ENCODE data around the gene MAPK14. TPM values are rescaled to one million over a fixed set of nuclear protein-coding genes. Genes with fewer than 3 reads are reported as not detected.

MAPK14 gene
- total and polyA plus RNA-seq, 2 donors (not counting 3 experiments of a cell fraction or from before 2014, with no cell fraction given): 33.3 to 54.1 TPM

GRCh38 chr6:36066817-36067216, 39.2 kb downstream of the MAPK14 start:
- no peak for FAIRE-seq
- no peak for DNase-seq (ENCODE audit: low read depth, low spot score)
- ChIA-PET CTCF (interaction anchor here (1.1 to 3.0 kb wide), 3 partner anchors 10 to 38 kb away, joined by 3 to 9 read pairs (median 4); no protein-coding TSS in a partner anchor), POLR2A (no interaction called here)
- no peaks in the 10 kb centered on the region for H3K9me3 ChIP-seq (replicated peaks; ENCODE audit: control insufficient read depth, insufficient read depth, low read length)
- H3K4me1 ChIP-seq (ENCODE audit: control insufficient read depth, extremely low read depth, insufficient read depth, low read length): peaks cover 4% of the 10 kb centered on the region
- H3K36me3 ChIP-seq (ENCODE audit: control insufficient read depth in 2 of 2, extremely low read depth in 1 of 2, insufficient read depth in 2 of 2, low read length in 2 of 2): no peaks in the 10 kb centered on the region
- no TSS peak for BruUV-seq (replicated peaks)
- dilution Hi-C loops (cut with MboI; ENCODE audit: extremely low pct_ligation_motif_present, low sequenced_read_pairs) (no loop called here), intact Hi-C loops (cut with micrococcal nuclease) (no loop called here)
- H3K27ac ChIP-seq (ENCODE audit: insufficient read depth, low read depth, low read length): no peak overlapping the region
- H3K27me3 ChIP-seq (ENCODE audit: control insufficient read depth in 2 of 2, insufficient read depth in 2 of 2, low read length in 2 of 2): no peaks in the 10 kb centered on the region
- H3K9ac ChIP-seq (replicated peaks; ENCODE audit: extremely low read depth, insufficient read depth, low read length): no peak overlapping the region
- peaks cover 7% of the 10 kb centered on the region for H4K20me1 ChIP-seq (replicated peaks; ENCODE audit: control insufficient read depth, extremely low read depth, insufficient read depth, low read length)
- H3K79me2 ChIP-seq (ENCODE audit: control insufficient read depth, insufficient read depth, low read length): peaks cover 91% of the 10 kb centered on the region
- TF ChIP-seq JUN (IDR thresholded peaks at IDR 0.05; ENCODE audit: borderline replicate concordance, insufficient read depth, insufficient read length, low read depth) (no peak), MAX (IDR thresholded peaks at IDR 0.05; ENCODE audit: insufficient read depth, insufficient read length) (no peak), CTCF (IDR thresholded peaks at IDR 0.05; ENCODE audit: extremely low read depth in 1 of 2, insufficient read depth in 1 of 2, low read depth in 1 of 2, low read length in 2 of 2) (no peak), FOS (IDR thresholded peaks at IDR 0.05; ENCODE audit: borderline replicate concordance, insufficient read depth, low read length) (no peak), POLR2A (IDR thresholded peaks at IDR 0.05; ENCODE audit: low read depth, low read length) (no peak), GATA2 (IDR thresholded peaks at IDR 0.05; ENCODE audit: insufficient read depth, insufficient read length, low read depth, low read length) (no peak), MYC (IDR thresholded peaks at IDR 0.05; ENCODE audit: low read depth, low read length) (no peak), EZH2 (IDR thresholded peaks at IDR 0.05; ENCODE audit: borderline replicate concordance, low read depth, low read length, severe bottlenecking) (no peak)
- H3K4me3 ChIP-seq (replicated peaks in 1 of 3; ENCODE audit: insufficient read depth in 1 of 3, low read depth in 1 of 3, low read length in 3 of 3): no peak overlapping the region
- no peak overlapping the region for H2AFZ ChIP-seq (ENCODE audit: low read depth, low read length)
- no peak overlapping the region for H3K4me2 ChIP-seq (ENCODE audit: insufficient read depth, low read length)
- H3K9me1 ChIP-seq (replicated peaks; ENCODE audit: control insufficient read depth, extremely low read depth, insufficient read depth, low read length): no peaks in the 10 kb centered on the region
